HTERT RPE-1 (cell line): ENCODE results near the gene AP5Z1.

ENCODE experiments used
- in situ Hi-C: fragments of 300-500 bp; cut with MboI; formaldehyde crosslinking; loops from 4 replicates; pipeline ENCODE4 v1.14.3; 2020; ENCODE audit warnings: low sequenced_read_pairs

The AP5Z1 gene, protein sequence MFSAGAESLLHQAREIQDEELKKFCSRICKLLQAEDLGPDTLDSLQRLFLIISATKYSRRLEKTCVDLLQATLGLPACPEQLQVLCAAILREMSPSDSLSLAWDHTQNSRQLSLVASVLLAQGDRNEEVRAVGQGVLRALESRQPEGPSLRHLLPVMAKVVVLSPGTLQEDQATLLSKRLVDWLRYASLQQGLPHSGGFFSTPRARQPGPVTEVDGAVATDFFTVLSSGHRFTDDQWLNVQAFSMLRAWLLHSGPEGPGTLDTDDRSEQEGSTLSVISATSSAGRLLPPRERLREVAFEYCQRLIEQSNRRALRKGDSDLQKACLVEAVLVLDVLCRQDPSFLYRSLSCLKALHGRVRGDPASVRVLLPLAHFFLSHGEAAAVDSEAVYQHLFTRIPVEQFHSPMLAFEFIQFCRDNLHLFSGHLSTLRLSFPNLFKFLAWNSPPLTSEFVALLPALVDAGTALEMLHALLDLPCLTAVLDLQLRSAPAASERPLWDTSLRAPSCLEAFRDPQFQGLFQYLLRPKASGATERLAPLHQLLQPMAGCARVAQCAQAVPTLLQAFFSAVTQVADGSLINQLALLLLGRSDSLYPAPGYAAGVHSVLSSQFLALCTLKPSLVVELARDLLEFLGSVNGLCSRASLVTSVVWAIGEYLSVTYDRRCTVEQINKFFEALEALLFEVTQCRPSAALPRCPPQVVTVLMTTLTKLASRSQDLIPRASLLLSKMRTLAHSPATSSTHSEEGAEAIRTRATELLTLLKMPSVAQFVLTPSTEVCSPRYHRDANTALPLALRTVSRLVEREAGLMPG

GRCh38 chr7:4775250-4775847 is at the start of gene AP5Z1:
TSS of gene AP5Z1 (plus strand) at chr7:4775623. CDS start at chr7:4775716, 93 bp downstream.
- in situ Hi-C loops, result no loop called here

GRCh38 chr7:4725850-4726450 is 49.5 kb upstream of the AP5Z1 start:
- in situ Hi-C loops, result no loop called here

- in situ Hi-C loops, result no loop called here
Measured at GRCh38 chr7:4726566-4726965, 48.9 kb upstream of the AP5Z1 start.

DNA sequence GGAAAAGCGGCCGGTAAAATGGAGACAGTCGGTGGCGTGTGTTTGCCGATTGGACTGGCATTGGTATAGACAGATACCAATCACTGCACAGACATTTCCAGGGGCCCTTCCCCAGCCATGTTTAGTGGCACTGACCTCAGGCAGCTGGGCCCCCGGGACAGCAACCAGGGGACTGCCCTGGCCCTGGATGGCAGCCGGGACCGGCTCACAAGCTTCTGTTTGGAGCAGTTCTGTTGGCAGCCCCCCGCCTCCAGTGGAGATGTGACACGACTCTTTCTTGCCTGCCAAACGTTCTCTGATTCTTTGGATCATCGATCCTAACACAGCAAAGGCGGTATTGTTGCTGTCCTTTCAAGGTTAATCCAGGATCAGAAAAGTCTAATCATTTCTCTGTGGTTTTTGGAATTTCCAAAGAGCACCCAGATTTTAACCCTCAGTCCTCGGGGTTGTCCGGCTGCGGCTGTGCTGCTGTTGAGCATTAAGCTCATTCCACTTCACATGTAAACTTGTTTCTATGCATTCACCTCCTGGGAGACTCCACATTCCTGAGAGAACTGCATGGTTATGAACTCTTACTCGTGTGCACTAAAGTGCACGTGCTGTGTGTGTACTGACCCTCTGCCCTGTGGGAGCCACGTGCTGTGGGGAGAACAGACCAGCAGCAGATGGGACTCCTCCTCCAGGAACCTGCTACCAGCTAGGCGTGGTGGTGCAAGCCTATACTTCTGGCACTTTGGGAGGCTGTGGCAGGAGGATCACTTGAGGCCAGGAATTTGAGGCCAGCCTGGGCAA is 47.3 kb upstream of the AP5Z1 start:
- in situ Hi-C loops, result no loop called here

GRCh38 chr7:4729266-4729665 is 46.2 kb upstream of the AP5Z1 start:
- in situ Hi-C loops, result no loop called here

DNA sequence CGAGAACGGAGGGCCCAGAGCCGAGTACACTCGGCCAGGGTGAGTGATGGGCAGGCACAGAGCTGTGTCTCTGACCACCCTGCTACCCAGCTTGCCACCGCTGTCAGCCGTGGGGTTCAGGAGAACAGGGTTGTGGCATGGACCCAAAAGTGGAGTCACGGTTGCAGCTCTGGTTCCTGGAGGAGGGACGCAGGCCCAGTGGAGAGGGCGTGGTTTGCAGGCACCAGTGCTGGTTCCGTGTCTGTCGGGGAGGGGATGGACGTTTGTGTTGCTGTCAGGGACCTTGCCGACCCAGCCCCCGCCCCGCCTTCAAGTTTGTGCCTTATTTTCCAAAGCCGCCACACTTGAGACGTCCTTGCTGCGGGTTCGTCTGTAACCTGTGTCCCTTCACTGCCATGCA is 45.1 kb upstream of the AP5Z1 start:
- in situ Hi-C loops, result no loop called here

DNA sequence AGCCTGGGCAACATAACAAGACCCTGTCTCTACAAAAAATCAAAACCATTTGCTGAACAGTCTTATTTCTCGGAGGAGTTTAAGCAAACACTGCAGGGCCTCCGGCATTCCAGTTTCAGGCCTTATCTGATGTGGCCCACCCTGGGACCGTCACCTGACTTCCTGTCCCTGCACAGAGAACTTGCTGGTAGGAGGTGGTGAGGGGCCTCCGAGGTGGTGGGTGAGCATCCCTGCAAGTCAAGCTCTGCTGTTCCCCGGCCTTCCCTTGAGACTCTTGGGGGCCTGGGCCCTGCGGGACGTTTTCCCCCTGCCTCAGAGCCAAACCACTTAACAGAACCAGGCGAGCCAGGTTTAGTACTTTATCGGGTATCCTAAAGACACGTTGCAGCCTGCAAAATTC is 44.5 kb upstream of the AP5Z1 start:
- in situ Hi-C loops, result no loop called here

- in situ Hi-C loops, result no loop called here
Measured at GRCh38 chr7:4731803-4732202, 43.6 kb upstream of the AP5Z1 start.

DNA sequence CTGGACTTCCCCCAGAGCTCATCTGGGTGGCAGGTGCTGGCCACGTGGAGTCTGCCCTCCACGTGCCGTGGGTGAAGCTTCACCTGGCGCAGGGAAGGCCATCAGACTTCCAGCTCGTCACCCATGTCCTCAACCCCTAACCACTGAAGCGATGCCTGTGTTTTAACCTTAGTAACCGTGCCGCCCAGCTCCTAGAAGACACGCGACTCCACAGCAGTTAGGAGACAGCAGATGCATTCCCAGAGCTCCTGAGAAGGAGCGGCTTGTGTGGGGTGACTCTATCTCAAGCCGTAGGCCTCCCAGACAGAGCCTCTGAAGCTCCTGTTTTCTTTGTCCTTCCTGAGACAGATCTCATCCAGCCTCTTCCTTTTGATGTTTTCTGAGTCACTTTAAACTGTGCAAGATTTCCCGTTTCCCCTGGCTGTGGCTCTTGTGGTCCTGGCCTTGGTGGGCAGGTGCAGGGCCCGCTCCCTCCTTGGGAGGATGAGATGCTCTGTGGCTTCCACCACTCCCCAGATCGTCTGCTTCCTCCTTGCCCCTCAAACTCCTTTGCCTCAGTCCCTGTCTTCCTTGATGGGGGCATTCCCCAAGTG is 41.4 kb upstream of the AP5Z1 start:
- in situ Hi-C loops, result no loop called here

DNA sequence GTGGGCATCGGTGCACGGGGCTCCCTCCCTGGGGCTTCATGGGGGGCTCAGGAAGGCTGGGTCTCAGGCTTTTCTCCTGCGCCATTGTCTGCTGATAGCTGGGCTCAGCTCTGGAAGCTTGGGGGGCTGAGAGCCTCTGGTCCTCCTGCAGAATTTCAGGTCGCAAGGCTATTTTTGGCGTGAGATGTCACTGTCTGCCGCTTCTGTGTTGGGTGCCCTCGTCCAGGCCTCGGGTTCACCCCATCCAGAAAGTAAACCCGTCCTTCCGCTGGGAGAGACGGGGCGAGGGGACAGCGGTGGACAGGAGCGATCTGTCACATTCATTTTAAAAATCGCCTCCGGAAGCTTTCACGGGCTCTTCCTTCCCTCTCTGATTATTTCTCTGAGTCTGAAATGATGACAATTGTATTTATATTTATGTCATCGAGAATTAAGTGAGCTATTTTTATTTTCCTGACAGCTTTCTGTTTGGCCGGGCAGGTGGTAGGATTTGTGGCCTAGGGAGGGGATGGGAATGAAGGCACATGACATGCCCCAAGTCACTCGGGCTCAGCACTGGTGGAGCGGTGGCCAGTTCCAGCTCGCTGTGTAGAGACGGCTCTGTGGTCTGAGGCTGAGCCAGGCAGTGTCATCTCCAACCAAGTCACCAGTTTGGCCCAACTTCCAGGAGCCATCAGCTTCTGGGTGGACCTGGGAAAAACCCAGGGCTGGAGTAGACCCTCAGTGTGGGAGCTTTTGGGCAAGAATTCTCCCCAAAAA is 40.7 kb upstream of the AP5Z1 start:
- in situ Hi-C loops, result no loop called here

DNA sequence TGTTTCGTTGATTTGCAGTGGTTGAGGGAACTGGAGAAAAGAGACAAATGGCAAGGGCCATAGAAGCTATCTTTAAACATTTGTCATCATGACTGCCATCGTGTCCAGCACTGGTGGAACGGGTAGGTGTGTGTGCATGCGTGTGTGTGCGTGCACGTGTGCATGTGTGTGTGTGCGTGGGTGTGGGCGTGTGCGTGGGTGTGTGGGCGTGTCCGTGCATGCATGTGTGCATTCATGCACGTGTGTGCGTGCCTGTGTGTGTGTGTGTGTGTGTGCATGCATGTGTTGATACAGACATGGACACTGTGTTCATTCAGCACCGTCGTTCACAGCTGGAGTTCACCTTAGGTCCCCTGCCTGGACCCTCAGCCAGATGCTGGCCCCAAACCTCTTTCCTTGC is 38.1 kb upstream of the AP5Z1 start:
- in situ Hi-C loops, result no loop called here

DNA sequence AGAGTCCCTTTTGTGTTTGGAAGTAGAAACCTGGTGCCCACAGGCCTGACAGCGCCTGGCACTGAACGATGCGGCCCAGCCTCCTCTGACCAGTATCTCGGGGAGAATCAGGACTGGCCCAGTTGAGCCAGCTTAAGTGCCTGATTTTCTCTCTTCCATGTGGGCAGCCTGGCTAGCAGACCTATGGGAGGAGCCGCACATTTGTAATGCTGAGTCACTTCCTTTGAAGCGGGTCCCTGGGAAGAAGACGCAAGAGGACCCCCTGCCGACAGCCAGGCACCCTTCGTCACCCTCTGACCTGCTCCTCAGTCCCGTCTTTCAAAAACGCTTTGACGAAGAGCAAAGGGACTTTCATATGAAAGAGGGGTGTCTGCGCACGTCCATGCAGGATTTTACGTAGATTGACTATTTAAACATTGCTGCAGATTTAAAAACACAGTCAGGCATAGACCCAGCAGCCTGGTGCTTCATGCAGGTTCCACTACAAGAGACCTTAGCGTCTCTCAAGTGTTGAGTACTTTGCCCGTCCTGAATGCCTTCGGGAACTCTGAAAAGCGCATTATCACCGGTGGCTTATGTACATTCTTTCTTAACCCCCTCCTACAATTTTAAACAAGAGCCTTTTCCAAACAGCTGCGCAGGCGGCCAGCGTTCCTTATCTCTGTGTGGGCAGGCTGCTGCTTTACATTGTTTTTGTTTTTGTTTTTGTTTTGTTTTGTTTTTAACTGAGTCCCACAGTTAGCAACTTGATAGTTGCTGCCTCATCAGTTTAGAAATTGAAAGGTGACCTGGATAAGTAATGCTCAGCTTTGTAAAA is 36.5 kb upstream of the AP5Z1 start:
- in situ Hi-C loops, result no loop called here

DNA sequence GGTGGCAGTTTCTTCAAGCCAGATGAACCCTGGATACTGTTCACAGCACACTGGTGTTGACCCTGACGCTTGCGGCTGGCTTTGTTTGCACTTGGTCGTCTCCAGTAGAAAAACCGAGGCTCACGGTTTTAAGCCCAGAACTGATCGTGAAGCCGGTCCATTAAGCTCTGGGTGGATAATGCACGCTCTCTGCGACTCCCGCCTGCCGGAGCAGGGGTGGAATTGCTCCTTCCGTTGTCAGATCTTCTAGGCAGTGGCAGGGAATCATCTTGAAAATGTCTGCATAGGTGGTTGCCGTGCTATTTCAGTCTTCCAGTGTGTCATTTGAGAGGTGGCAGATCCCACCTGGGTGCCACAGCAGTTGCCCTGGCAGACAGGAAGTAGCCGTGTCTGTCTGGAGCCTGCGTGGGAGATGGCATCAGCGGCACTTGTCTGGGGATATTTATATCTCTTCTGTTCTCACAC is 35.9 kb upstream of the AP5Z1 start:
- in situ Hi-C loops, result no loop called here

DNA sequence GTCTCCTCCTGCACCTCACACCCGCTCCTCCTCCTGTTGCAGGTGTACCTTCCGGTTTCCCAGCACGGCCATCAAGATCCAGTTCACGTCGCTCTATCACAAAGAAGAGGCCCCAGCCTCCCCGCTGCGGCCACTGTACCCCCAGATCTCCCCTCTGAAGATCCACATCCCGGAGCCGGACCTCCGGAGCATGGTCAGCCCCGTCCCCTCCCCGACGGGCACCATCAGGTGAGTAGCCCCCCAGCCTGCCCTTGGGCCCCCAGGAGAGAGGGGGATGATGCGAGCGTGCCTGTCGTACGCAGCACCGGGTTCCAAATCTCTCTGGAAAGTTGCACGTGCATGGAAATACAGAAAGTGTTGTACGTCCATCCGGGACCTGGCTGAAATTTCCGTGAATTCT is 34.6 kb upstream of the AP5Z1 start:
- in situ Hi-C loops, result no loop called here

GRCh38 chr7:4742051-4742573 is 33.3 kb upstream of the AP5Z1 start:
- in situ Hi-C loops, result no loop called here

GRCh38 chr7:4742852-4743251 is 32.6 kb upstream of the AP5Z1 start:
- in situ Hi-C loops, result no loop called here

DNA sequence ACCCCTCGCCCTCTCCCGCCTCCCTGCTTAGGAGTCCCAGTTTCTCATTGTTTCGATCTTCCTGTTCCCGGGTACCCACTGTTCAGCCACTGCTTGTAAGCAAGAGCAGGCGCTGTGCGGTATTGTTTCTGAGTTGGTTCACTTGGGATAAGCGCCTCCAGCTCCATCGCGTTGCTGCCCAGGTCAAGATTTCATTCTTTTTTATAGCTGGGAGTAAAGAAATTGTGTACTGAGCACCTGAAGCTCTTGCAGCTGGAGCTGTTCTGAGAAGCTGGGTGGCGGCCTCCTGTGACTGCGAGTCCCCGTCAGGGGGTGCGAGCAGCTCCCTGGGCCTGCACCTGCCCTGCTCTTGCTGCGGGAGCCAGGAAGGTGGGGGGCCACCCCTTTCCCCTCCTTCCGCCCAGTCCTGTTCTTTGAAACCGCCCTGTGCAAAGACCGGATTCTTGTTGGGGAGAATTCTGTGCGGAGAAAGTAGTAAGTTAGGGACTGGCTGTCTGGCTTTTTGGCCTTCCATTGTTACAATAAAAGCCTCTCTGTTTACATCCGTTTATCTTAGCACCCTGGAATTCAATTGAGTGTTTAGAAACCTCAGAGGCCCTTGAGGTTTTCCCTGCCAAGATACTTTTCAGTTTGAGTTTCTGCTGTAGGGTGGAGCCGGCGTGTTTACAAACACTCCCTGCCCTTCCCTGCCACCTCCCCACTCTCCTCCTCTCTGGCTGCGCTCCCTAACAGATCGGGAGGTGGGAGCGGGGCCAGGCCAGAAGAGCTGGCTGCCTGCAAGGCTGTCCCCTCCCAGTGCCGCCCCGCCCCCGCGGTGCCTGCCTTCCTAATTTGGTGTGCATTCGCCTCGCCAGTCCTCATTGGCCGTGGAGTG is 30.8 kb upstream of the AP5Z1 start:
- in situ Hi-C loops, result no loop called here
